ENCODE data around the gene BTBD17.

Gene BTBD17

GRCh38 chr17:74379495-74380085 is 17.9 kb upstream of the BTBD17 start:
- Histone ChIP-seq H3K36me3 (ENCODE audit: insufficient read depth, low read length) (no peaks in the 10 kb centered on the region), H3K27me3 (ENCODE audit: insufficient read depth, low read length, poor library complexity, severe bottlenecking) (no peaks in the 10 kb centered on the region), H3K9ac (ENCODE audit: low read depth, low read length, poor library complexity, severe bottlenecking) (no peak overlapping the region)

GRCh38 chr17:74374858-74375257 is 13.2 kb upstream of the BTBD17 start:
- no peaks in the 10 kb centered on the region for H3K9me2 ChIP-seq (replicated peaks; ENCODE audit: low read depth, low read length)
- H3K4me3 ChIP-seq (ENCODE audit: low read length, poor library complexity, severe bottlenecking): no peak overlapping the region
- no peaks in the 10 kb centered on the region for H4K20me1 ChIP-seq (ENCODE audit: insufficient read depth, low read length, poor library complexity, severe bottlenecking)
- TF ChIP-seq CTCF (conservative IDR thresholded peaks at IDR 0.05; ENCODE audit: low read length) (no peak), EZH2phosphoT487 (IDR thresholded peaks at IDR 0.05; ENCODE audit: borderline replicate concordance) (no peak)
- H3F3A ChIP-seq (ENCODE audit: low read depth): no peaks in the 10 kb centered on the region
- no peak overlapping the region for H2AFZ ChIP-seq (ENCODE audit: low read length)
- peaks cover 4% of the 10 kb centered on the region for H3K4me1 ChIP-seq (ENCODE audit: insufficient read depth, low read length, poor library complexity, severe bottlenecking)
- no peaks in the 10 kb centered on the region for H3K36me3 ChIP-seq (ENCODE audit: insufficient read depth, low read length)
- no peaks in the 10 kb centered on the region for H3K79me2 ChIP-seq (ENCODE audit: insufficient read depth, low read length)
- no peak overlapping the region for H3K9ac ChIP-seq (ENCODE audit: low read depth, low read length, poor library complexity, severe bottlenecking)
- no peak overlapping the region for H3K4me2 ChIP-seq (ENCODE audit: low read depth, low read length, poor library complexity, severe bottlenecking)
- H3K9me3 ChIP-seq (ENCODE audit: insufficient read depth, low read depth, low read length): no peaks in the 10 kb centered on the region
- no peaks in the 10 kb centered on the region for H3K27me3 ChIP-seq (ENCODE audit: insufficient read depth, low read length, poor library complexity, severe bottlenecking)

More at GRCh38 chr17:74379495-74380085, 17.9 kb upstream of the BTBD17 start:
- peaks cover 12% of the 10 kb centered on the region for H3K4me1 ChIP-seq (ENCODE audit: insufficient read depth, low read length, poor library complexity, severe bottlenecking)
- peak overlapping the region; percentile 67 for H3K4me2 ChIP-seq (ENCODE audit: low read depth, low read length, poor library complexity, severe bottlenecking)
- no peaks in the 10 kb centered on the region for H3K9me3 ChIP-seq (ENCODE audit: insufficient read depth, low read depth, low read length)
- no peaks in the 10 kb centered on the region for H3K79me2 ChIP-seq (ENCODE audit: insufficient read depth, low read length)
- H3K9me2 ChIP-seq (replicated peaks; ENCODE audit: low read depth, low read length): no peaks in the 10 kb centered on the region
- peak overlapping the region; percentile 45 for H3K4me3 ChIP-seq (ENCODE audit: low read length, poor library complexity, severe bottlenecking)
- no peak overlapping the region for H2AFZ ChIP-seq (ENCODE audit: low read length)
- no peaks in the 10 kb centered on the region for H4K20me1 ChIP-seq (ENCODE audit: insufficient read depth, low read length, poor library complexity, severe bottlenecking)
- TF ChIP-seq CTCF (conservative IDR thresholded peaks at IDR 0.05; ENCODE audit: low read length) (peak; percentile 92), EZH2phosphoT487 (IDR thresholded peaks at IDR 0.05; ENCODE audit: borderline replicate concordance) (no peak)
- no peaks in the 10 kb centered on the region for H3F3A ChIP-seq (ENCODE audit: low read depth)

- Histone ChIP-seq H3K9me2 (replicated peaks; ENCODE audit: low read depth, low read length) (no peaks in the 10 kb centered on the region), H3K27me3 (ENCODE audit: insufficient read depth, low read length, poor library complexity, severe bottlenecking) (no peaks in the 10 kb centered on the region), H3K9me3 (ENCODE audit: insufficient read depth, low read depth, low read length) (no peaks in the 10 kb centered on the region), H2AFZ (ENCODE audit: low read length) (no peak overlapping the region), H3K79me2 (ENCODE audit: insufficient read depth, low read length) (no peaks in the 10 kb centered on the region), H4K20me1 (ENCODE audit: insufficient read depth, low read length, poor library complexity, severe bottlenecking) (no peaks in the 10 kb centered on the region), H3K4me3 (ENCODE audit: low read length, poor library complexity, severe bottlenecking) (no peak overlapping the region), H3F3A (ENCODE audit: low read depth) (no peaks in the 10 kb centered on the region), H3K9ac (ENCODE audit: low read depth, low read length, poor library complexity, severe bottlenecking) (no peak overlapping the region), H3K4me1 (ENCODE audit: insufficient read depth, low read length, poor library complexity, severe bottlenecking) (no peaks in the 10 kb centered on the region), H3K4me2 (ENCODE audit: low read depth, low read length, poor library complexity, severe bottlenecking) (no peak overlapping the region), H3K36me3 (ENCODE audit: insufficient read depth, low read length) (no peaks in the 10 kb centered on the region)
- no peak for TF ChIP-seq EZH2phosphoT487 (IDR thresholded peaks at IDR 0.05; ENCODE audit: borderline replicate concordance)
- no peak for TF ChIP-seq CTCF (conservative IDR thresholded peaks at IDR 0.05; ENCODE audit: low read length)
These were observed 12.4 kb upstream of the BTBD17 start for GRCh38 chr17:74373838-74374606.

All from Loucy (cell line).